H9 (cell line): Measurements from ENCODE around the gene MYBBP1A. TPM values are rescaled to one million over a fixed set of nuclear protein-coding genes. Genes with fewer than 3 reads are reported as not detected.

Source experiments
- DNase-seq: peaks from one replicate; pipeline ENCODE4 v3.0.0-alpha.2; 2017
- H2AFZ ChIP-seq: one replicate; pipeline ENCODE4 v1.6.1; 2013; ENCODE audit warnings: mild to moderate bottlenecking, low read length, control low read depth, moderate library complexity
- H2AK5ac ChIP-seq: 2 replicates; pipeline ENCODE4 v1.6.1; 2013; ENCODE audit warnings: low read length, control low read depth, mixed read lengths; ENCODE audit not compliant: insufficient read length
- H2BK120ac ChIP-seq: one replicate; pipeline ENCODE4 v1.6.1; 2013; ENCODE audit warnings: low read depth, mild to moderate bottlenecking, low read length, control low read depth, inconsistent platforms; ENCODE audit not compliant: poor library complexity, severe bottlenecking
- H2BK12ac ChIP-seq: 2 replicates; pipeline ENCODE4 v1.6.1; 2013; ENCODE audit warnings: low read length, control low read depth, mixed read lengths, low read depth; ENCODE audit not compliant: insufficient read length
- H2BK15ac ChIP-seq: 2 replicates; pipeline ENCODE4 v1.6.1; 2013; ENCODE audit warnings: low read depth, low read length, control low read depth
- H2BK20ac ChIP-seq: one replicate; pipeline ENCODE4 v1.6.1; 2013; ENCODE audit warnings: low read depth, mild to moderate bottlenecking, low read length, control low read depth, inconsistent platforms; ENCODE audit not compliant: poor library complexity, severe bottlenecking
- H2BK5ac ChIP-seq: 2 replicates; pipeline ENCODE4 v1.6.1; 2013; ENCODE audit warnings: low read length, control low read depth, mixed read lengths; ENCODE audit not compliant: insufficient read length
- H3K14ac ChIP-seq: 2 replicates; pipeline ENCODE4 v1.6.1; 2013; ENCODE audit warnings: low read length, control low read depth; ENCODE audit not compliant: insufficient read depth
- H3K18ac ChIP-seq: 2 replicates; pipeline ENCODE4 v1.6.1; 2013; ENCODE audit warnings: low read depth, mild to moderate bottlenecking, mixed read lengths, low read length, control low read depth; ENCODE audit not compliant: insufficient read length
- H3K23ac ChIP-seq: 2 replicates; pipeline ENCODE4 v1.6.1; 2013; ENCODE audit warnings: low read length, control low read depth, mixed read lengths, low read depth; ENCODE audit not compliant: insufficient read length
- H3K23me2 ChIP-seq: 2 replicates; pipeline ENCODE4 v1.6.1; 2013; ENCODE audit warnings: low read depth, mild to moderate bottlenecking, mixed read lengths, low read length, control low read depth; ENCODE audit not compliant: insufficient read length, poor library complexity, severe bottlenecking
- H3K27ac ChIP-seq: 2 replicates; pipeline ENCODE4 v1.5.1; 2013; ENCODE audit warnings: low read length, control low read depth, mixed read lengths, low read depth; ENCODE audit not compliant: insufficient read length
- H3K27me3 ChIP-seq: 2 replicates; pipeline ENCODE4 v1.6.1; 2013; ENCODE audit warnings: low read length, control low read depth, inconsistent platforms; ENCODE audit not compliant: insufficient read depth
- H3K4ac ChIP-seq: 2 replicates; pipeline ENCODE4 v1.6.1; 2013; ENCODE audit warnings: low read depth, mild to moderate bottlenecking, control low read depth, inconsistent platforms, low read length, moderate library complexity
- H3K4me1 ChIP-seq: 2 replicates; pipeline ENCODE4 v1.6.1; 2013; ENCODE audit warnings: low read length, control low read depth, inconsistent platforms; ENCODE audit not compliant: insufficient read depth
- H3K4me2 ChIP-seq: 2 replicates; pipeline ENCODE4 v1.6.1; 2013; ENCODE audit warnings: low read length, control low read depth, mixed read lengths; ENCODE audit not compliant: insufficient read length, insufficient read depth
- H3K56ac ChIP-seq: 2 replicates; pipeline ENCODE4 v1.6.1; 2013; ENCODE audit warnings: low read depth, mild to moderate bottlenecking, mixed read lengths, low read length, control low read depth; ENCODE audit not compliant: insufficient read length
- H3K79me1 ChIP-seq: 2 replicates; pipeline ENCODE4 v1.6.1; 2013; ENCODE audit warnings: low read depth, mild to moderate bottlenecking, moderate library complexity, low read length, control low read depth, inconsistent platforms; ENCODE audit not compliant: insufficient read depth, poor library complexity, severe bottlenecking
- H3K79me2 ChIP-seq: 2 replicates; pipeline ENCODE4 v1.6.1; 2013; ENCODE audit warnings: low read length, control low read depth, inconsistent platforms; ENCODE audit not compliant: insufficient read depth
- H3K9ac ChIP-seq: 2 replicates; pipeline ENCODE4 v1.6.1; 2013; ENCODE audit warnings: low read length, control low read depth, mixed read lengths; ENCODE audit not compliant: insufficient read length; ENCODE audit errors: extremely low read depth
- H3K9me3 ChIP-seq: one replicate; pipeline ENCODE4 v1.6.1; 2013; ENCODE audit warnings: low read depth, low read length, inconsistent platforms; ENCODE audit not compliant: control insufficient read depth
- H3T11ph ChIP-seq: one replicate; pipeline ENCODE4 v1.6.1; 2013; ENCODE audit warnings: mild to moderate bottlenecking, low read length, control low read depth, inconsistent platforms
- H4K20me1 ChIP-seq: one replicate; pipeline ENCODE4 v1.6.1; 2013; ENCODE audit not compliant: control insufficient read depth, insufficient read length, insufficient read depth
- H4K5ac ChIP-seq: 2 replicates; pipeline ENCODE4 v1.6.1; 2013; ENCODE audit warnings: low read depth, mild to moderate bottlenecking, mixed read lengths, low read length, control low read depth; ENCODE audit not compliant: insufficient read length
- H4K8ac ChIP-seq: replicated peaks from 2 replicates; pipeline ENCODE4 v1.6.1; 2013; ENCODE audit warnings: low read length, control low read depth, mixed read lengths, low read depth; ENCODE audit not compliant: insufficient read length
- H4K91ac ChIP-seq: 2 replicates; pipeline ENCODE4 v1.6.1; 2013; ENCODE audit warnings: low read depth, mild to moderate bottlenecking, moderate library complexity, mixed read lengths, low read length, control low read depth; ENCODE audit not compliant: insufficient read length
- H3K27ac Mint-ChIP-seq, 3 experiments: 2 replicates in 2 of 3; 3 replicates in 1 of 3; pipeline ENCODE4 v1.8.0; 2020 to 2021; ENCODE audit warnings: mixed read lengths in 3 of 3, mild to moderate bottlenecking in 1 of 3, moderate library complexity in 1 of 3
- H3K27me3 Mint-ChIP-seq: 2 replicates; pipeline ENCODE4 v1.8.0; 2021; ENCODE audit warnings: low read depth, mild to moderate bottlenecking, moderate library complexity, mixed read lengths
- H3K36me3 Mint-ChIP-seq, 3 experiments: 2 replicates in 2 of 3; 3 replicates in 1 of 3; pipeline ENCODE4 v1.8.0; 2020 to 2021; ENCODE audit warnings: low read depth in 3 of 3, mixed read lengths in 3 of 3; ENCODE audit not compliant: insufficient read depth in 1 of 3
- H3K4me1 Mint-ChIP-seq, 2 experiments: 2 replicates each; pipeline ENCODE4 v1.8.0; 2020; ENCODE audit warnings: mixed read lengths in 2 of 2
- H3K4me3 Mint-ChIP-seq, 2 experiments: 2 replicates in 1 of 2; 3 replicates in 1 of 2; pipeline ENCODE4 v1.8.0; 2020 to 2021; ENCODE audit warnings: mild to moderate bottlenecking in 2 of 2, mixed read lengths in 2 of 2, moderate library complexity in 1 of 2
- H3K9me3 Mint-ChIP-seq, 2 experiments: 2 replicates in 1 of 2; 3 replicates in 1 of 2; pipeline ENCODE4 v1.8.0; 2020; ENCODE audit warnings: mild to moderate bottlenecking in 2 of 2, mixed read lengths in 2 of 2, moderate library complexity in 1 of 2
- CTCF ChIP-seq: fragments of 200-600 bp; sonication (generic); conservative IDR thresholded peaks from 3 replicates; pipeline ENCODE4 v1.8.0; 2021; ENCODE audit warnings: antibody characterized with exemption, mild to moderate bottlenecking
- WGBS: extraction: QIAGEN DNeasy Blood & Tissue Kit; methylation state at CpG from one replicate; pipeline ENCODE4 v1.1.7; 2013; ENCODE audit warnings: missing lambda C conversion rate, low lambda C conversion rate, mixed read lengths; ENCODE audit not compliant: insufficient read length; ENCODE audit errors: extremely low coverage; 5-methylcytosine and 5-hydroxymethylcytosine counted together
- total RNA-seq: library from RNA; stranded (reverse); gene quantifications from 2 replicates; pipeline ENCODE4 v1.2.1, GENCODE V29; 2021

MYBBP1A gene
- total RNA-seq, 1 experiment from 2014 or later: 181 TPM

- Histone ChIP-seq H3K4me2 (no peak overlapping the region), H3K79me2 (peaks cover 9% of the 10 kb centered on the region; the same call in 1 of the 2 replicates), H3T11ph (no peak overlapping the region), H3K14ac (no peak overlapping the region), H2BK15ac (no peak overlapping the region), H2BK20ac (no peak overlapping the region), H3K27me3 (no peaks in the 10 kb centered on the region), H3K4me1 (peaks cover 2% of the 10 kb centered on the region; the same call in 1 of the 2 replicates), H3K56ac (no peak overlapping the region), H3K18ac (no peak overlapping the region), H4K5ac (no peak overlapping the region), H2BK120ac (no peak overlapping the region), H2AFZ (no peak overlapping the region), H3K79me1 (no peaks in the 10 kb centered on the region), H4K20me1 (peaks cover 3% of the 10 kb centered on the region), H3K9me3 (no peaks in the 10 kb centered on the region), H3K23ac (no peak overlapping the region), H3K9ac (no peak overlapping the region), H2AK5ac (no peak overlapping the region), H4K8ac (no peak overlapping the region), H2BK5ac (no peak overlapping the region), H4K91ac (no peak overlapping the region), H3K4ac (no peak overlapping the region), H3K27ac (no peak overlapping the region), H3K23me2 (peaks cover 11% of the 10 kb centered on the region), H2BK12ac (no peak overlapping the region)
- Mint-ChIP-seq H3K9me3 (no peaks in the 10 kb centered on the region), H3K4me3 (no peak overlapping the region; a peak in 2 of 5 replicates), H3K27me3 (no peaks in the 10 kb centered on the region), H3K36me3 (peaks cover 46 to 86% (median 70%) of the 10 kb centered on the region in 3 experiments), H3K27ac (peak overlapping the region in 1 of 3 experiments; percentile 54; a peak in 2 of 7 replicates), H3K4me1 (peaks cover 17 to 21% of the 10 kb centered on the region in 2 experiments)
- peak; percentile 48; the same call in 2 of the 3 replicates for TF ChIP-seq CTCF
- WGBS: no CpG with 5 or more reads among the region's 8 CpGs
- no peak for DNase-seq
These were observed 4.0 kb downstream of the MYBBP1A start for GRCh38 chr17:4551141-4551540.
